Measurements from ENCODE around the gene CCL1. TPM values are rescaled to one million over a fixed set of nuclear protein-coding genes. Genes with fewer than 3 reads are reported as not detected.

CCL1 gene
- total and polyA plus RNA-seq, 9 of the 15 experiments (the other 6 are each of a cell fraction or from before 2014, with no cell fraction given) = 0.45 TPM; not detected in 8

GRCh38 chr17:34347063-34347462 is 16.0 kb downstream of the CCL1 start (continued):
- TF ChIP-seq ZBTB11 (CRISPR knock-in tag; IDR thresholded peaks at IDR 0.05) = no peak
- no peak for TF ChIP-seq YY1 (IDR thresholded peaks at IDR 0.05; ENCODE audit: borderline replicate concordance in 1 of 3, control insufficient read depth in 1 of 3, extremely low read depth in 1 of 3, insufficient read depth in 3 of 3, insufficient read length in 1 of 3, insufficient replicate concordance in 2 of 3, low read depth in 1 of 3, low read length in 2 of 3)
- TF ChIP-seq TCFL5 (CRISPR knock-in tag; conservative IDR thresholded peaks at IDR 0.05) = no peak
- peak; percentile 84 to 87; a peak in 3 of 4 replicates for TF ChIP-seq FOXK2 (conservative IDR thresholded peaks at IDR 0.05 in 1 of 2, IDR thresholded peaks at IDR 0.05 in 1 of 2; ENCODE audit: low read depth in 2 of 2)
- TF ChIP-seq ZNF384 (IDR thresholded peaks at IDR 0.05; ENCODE audit: low read depth, low read length) = no peak
- TF ChIP-seq PHF21A (IDR thresholded peaks at IDR 0.05; ENCODE audit: borderline replicate concordance, low read depth) = no peak
- peak; percentile 96 for TF ChIP-seq ZSCAN32 (CRISPR knock-in tag; IDR thresholded peaks at IDR 0.05)
- TF ChIP-seq NCOR1 (IDR thresholded peaks at IDR 0.05) = no peak
- TF ChIP-seq YBX1 (IDR thresholded peaks at IDR 0.05) = no peak
- TF ChIP-seq SMC3 (conservative IDR thresholded peaks at IDR 0.05; ENCODE audit: insufficient read depth, low read depth, low read length) = no peak
- no peak for TF ChIP-seq AFF1 (IDR thresholded peaks at IDR 0.05; ENCODE audit: low read depth in 1 of 2, partially characterized antibody in 2 of 2)
- TF ChIP-seq MED1 (CRISPR knock-in tag; IDR thresholded peaks at IDR 0.05; ENCODE audit: borderline replicate concordance) = no peak
- TF ChIP-seq SOX6 (IDR thresholded peaks at IDR 0.05) = no peak
- no peak for TF ChIP-seq ZNF75A (CRISPR knock-in tag; IDR thresholded peaks at IDR 0.05)
- TF ChIP-seq LCOR (CRISPR knock-in tag; IDR thresholded peaks at IDR 0.05) = no peak
- no peak for TF ChIP-seq GTF3C2 (IDR thresholded peaks at IDR 0.05; ENCODE audit: borderline replicate concordance, extremely low read depth, insufficient read length)
- TF ChIP-seq ZNF41 (CRISPR knock-in tag; conservative IDR thresholded peaks at IDR 0.05) = peak; percentile 55; the same call in 1 of the 2 replicates

Measured in K562 (cell line).